Activated CD8-positive, alpha-beta memory T cell treated with anti-CD3 and anti-CD28 coated beads for 24 hours (primary cell): Measurements from ENCODE around the gene NARF.
A peak's percentile ranks its signal among the peaks of the same experiment; 100 is the strongest.

Source experiments
- DNase-seq: peaks from one replicate; pipeline ENCODE4 v3.0.0-alpha.2; 2020

NARF gene

GRCh38 chr17:82480318-82480717 lies 21.8 kb downstream of the NARF start:
- DNase-seq = no peak

DNA sequence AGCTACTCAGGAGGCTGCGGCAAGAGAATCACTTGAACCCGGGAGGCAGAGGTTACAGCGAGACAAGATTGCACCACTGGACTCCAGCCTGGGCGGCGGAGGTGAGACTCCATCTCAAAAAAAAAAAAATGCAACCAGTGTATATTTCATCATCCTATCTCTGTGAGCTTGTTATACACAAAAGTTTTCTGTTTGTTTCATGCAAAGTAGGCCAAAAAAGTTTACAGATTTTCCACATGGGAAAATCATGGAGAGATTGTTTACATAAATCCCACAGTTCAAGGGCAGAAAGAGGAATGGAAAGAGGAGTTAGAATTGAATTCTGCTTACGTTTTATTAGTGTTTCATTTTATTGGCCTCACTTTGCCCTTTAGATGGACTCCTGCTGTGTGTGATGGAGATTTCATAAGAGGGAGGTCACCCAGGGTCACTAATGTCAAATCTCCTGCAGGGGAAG lies 24.7 kb downstream of the NARF start:
- no peak for DNase-seq

DNA sequence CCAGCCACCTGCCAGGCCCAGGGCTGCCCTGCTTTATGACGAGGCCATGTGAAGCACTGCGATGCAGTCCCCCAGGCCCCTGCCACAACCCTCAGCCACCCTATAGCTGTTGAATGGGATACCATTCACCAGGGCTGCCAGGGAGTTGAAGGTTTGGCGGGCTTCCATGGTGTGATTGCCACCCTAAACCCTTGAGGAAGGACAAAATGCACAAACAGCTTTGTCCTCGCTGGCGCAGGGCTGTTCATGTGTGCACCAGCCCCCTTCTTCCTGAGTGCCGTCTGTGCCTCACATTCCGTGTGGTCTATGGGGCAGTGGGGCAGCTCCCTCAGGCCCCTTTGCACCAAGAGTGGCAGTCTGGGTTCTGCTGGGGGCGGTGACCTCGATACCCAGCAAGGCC lies 25.3 kb downstream of the NARF start:
- DNase-seq = no peak

DNA sequence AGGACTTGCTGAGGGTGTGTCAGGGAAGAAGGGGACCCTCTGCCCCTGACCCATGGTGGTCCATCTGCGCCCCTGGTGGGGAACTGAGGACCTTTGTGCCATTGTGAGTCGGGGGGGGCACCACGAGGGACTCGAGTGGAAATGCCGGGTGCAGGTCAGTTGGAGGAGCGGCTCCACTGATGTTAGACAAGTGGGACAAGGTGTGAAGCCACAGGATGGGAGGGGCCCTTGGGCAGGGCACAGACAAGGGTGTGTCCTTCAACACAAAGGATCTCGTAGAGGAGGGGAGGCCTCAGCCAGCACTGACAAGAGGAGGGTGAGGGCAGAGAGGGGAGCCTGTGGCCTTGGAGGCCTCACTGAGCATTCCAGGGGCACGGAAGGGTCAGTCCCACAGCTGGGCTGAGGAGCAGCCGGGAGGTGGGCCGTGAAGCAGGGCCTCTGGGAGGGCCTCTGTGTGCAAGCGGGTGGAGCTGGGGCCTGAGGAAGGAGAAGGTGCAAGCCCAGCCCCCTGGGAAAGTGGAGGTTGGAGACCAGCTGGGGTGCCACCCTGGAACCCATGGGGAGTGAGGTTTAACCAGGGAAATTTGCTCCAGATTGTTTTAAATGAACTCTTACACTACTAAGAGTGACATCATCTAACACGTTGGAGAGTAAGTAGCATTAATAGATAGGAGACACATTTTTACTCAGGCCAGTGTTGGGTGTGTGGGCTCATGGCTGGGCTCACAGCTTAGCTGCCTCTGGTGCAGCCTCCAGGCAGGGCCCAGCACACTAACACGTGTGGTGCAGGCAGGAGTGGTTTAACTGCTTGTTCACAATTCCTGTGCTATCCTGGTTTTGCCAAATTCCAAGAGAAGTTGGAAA lies 27.9 kb downstream of the NARF start:
- DNase-seq = no peak

DNA sequence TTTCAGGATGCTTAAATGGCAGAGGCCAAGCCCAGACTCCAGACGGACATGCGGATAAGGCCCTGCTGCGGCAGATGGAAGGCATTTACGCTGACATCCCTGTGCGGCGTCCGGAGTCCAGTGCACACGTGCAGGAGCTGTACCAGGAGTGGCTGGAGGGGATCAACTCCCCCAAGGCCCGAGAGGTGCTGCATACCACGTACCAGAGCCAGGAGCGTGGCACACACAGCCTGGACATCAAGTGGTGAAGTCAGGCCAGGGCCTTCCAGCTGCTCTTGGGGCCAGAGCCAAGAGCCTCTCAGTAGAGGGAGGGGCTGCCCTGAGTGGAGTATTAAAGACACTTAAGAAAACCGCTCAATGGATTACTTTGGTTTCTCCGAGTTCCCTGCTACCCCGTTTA lies 29.4 kb downstream of the NARF start:
- DNase-seq = no peak

GRCh38 chr17:82489117-82489516 lies 30.6 kb downstream of the NARF start:
- no peak for DNase-seq

GRCh38 chr17:82489851-82490511 lies 31.4 kb downstream of the NARF start:
- no peak for DNase-seq

GRCh38 chr17:82490512-82491195 lies 32.1 kb downstream of the NARF start:
- no peak for DNase-seq

DNA sequence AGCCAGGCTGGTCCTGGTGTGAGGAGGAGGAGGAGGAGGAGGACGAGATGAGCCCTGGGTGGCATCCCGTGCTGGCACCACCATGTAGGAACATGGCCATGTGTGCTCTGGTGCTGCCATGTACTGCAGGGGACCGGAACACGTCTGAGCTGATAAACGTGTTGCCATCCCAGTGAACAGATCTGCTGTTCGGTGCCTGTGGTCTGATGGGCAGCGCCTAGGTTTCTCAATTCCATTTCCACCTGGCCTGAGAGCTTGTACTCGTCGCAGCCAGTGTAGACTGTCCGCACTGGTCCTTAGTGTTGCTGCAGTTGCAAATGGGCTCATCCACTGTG lies 32.6 kb downstream of the NARF start:
- no peak for DNase-seq

DNA sequence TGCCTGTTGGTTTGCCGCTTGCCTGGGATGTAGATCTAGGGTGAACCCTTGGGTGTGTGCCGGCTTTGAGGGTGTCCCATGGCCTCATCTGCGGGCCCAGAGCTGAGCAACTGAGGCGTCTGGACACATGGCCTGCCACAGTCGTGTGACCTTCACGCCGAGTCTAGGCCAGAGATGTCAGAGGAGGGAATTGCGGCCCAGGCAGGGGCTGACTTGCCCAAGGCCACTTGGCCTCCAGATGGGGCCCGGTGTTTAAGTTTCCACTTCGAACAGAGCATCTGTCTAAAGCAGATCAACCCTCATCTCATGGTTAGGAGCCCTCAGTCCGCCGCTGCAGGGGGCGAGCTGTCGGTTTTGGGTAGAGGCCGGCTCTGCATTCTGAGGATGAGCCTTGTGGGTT lies 33.0 kb downstream of the NARF start:
- no peak for DNase-seq

- DNase-seq = no peak
These were observed 34.2 kb downstream of the NARF start for GRCh38 chr17:82492643-82493225.

DNA sequence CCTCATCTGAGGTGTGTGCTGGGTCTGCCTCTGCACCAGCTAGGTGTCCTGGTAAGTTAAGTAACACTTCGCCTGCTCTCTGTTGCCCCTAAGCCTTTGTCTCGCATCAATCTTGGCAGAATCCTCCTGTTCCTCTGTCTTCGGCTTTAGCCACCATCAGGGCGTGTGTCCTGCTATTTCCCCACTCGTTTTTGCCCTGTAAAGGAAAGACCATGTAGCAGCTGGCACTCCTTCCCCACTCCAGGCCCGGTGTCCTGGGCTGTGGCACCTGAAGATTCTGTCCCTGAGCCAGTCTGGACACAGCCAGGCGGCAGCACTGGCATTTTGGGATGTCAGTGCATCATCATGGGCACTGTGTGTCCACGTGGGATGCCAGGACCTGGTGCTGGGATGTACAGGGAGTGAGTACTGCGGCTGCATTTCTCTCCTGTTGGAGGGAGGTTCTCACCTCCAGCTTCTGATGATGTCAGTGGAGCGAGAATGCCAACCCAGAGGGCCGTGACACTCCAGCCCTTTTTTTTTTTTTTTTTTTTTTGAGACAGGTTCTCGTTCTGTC lies 34.8 kb downstream of the NARF start:
- DNase-seq = no peak

- DNase-seq = peak; percentile 99
These were observed 35.9 kb downstream of the NARF start for GRCh38 chr17:82494236-82495055.

DNA sequence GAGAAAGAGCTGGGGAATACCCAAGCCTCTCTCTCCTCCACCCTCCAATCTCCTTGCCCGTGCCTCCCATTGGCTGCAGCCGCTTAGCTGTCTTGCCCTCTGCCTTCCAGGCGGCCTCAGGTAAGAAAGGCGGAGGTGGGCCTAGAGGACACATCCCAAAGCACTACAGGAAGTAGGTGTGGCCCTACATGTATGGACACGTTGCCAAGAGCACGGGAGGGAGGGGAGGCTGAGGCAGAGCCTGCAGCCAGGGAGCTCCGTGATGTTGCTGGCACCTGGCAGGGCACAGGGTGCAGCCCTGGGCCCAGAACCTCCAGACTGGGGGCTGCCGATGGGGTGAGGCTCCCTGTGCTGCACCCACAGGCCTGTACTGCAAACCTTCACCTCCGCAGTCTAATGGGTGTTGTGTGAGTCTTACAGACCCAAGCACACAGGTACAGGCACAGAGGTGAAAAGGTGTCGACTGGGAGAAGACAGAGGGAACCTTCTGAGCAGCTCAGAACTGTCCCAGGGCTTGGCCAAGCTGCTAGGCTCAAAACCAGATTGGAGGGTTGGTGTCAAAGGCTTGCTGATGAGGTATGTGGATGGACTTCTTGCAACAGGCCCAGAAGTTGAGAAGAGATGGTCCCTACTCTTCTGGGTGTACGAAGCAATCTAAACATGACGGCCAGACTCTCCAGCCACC lies 37.4 kb downstream of the NARF start:
- DNase-seq = no peak

GRCh38 chr17:82496529-82497434 lies 38.2 kb downstream of the NARF start:
- DNase-seq = peak; percentile 96

DNA sequence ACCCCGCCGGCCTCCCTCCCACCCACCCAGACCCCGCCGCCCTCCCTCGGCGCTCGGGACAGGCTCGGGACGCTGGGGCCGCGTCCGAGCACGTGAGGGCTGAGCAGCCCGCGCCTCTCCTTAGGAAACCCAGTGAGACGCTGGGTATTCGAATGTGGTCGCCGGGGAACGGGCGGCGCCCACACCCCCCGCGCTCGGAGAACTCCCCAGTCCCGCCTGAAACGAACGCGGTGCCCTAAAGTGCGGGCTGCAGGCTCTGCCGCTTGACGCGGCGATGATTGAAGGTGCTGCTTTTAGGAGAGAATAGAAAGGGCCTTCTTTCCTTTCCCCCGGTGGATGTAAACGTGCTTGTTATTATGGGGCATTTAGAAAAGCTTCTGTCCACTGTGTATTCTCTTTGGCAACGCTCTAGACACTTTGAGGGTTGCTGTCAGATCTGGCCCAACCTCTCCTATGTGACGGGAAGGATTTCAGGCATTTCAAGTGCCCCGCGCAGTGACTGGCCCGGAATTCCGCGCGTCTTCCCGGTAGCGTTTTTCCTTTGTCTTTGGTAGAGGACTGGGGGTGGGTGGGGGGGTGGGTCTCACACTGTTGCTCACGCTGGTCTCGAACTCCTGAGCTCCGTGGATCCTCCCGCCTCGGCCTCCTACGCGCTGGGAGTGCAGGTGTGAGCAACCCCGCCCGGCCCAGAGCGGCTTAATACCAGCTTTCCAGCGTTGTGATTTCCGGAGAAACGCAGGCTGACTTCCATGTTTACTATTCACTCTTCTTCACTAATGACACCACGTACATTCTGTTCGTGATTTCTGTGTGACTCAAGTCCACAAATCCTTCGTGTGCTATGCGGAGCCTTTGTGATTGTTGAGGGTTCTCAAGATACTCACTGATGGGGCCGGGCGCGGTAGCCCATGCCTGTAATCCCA lies 39.2 kb downstream of the NARF start:
- DNase-seq = peak; percentile 80

DNA sequence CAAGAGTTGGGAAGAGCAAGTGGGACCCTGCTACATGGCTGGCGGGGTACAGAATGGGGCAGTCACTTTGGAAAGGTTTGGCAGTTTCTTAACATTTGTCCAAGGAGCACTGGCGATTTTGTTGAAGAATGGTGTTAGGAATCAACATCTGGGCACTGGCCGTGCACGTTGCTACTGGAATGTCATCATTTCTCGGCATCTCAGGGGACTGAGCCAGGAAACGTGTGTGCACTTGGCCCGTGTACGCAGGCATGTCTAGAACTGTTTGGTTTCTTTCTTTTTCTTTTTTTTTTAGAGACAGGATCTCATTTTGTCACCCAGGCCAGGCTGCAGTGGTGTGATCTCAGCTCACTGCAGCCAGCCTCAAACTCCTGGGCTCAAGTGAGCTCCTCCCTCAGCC lies 43.7 kb downstream of the NARF start:
- DNase-seq = no peak

GRCh38 chr17:82503094-82503727 lies 44.7 kb downstream of the NARF start:
- no peak for DNase-seq
